OCI-LY3 (cell line): ENCODE results near the gene FGR.

Experiments
- CTCF ChIP-seq: fragments of 200-600, 300-600 bp; sonication (generic); IDR thresholded peaks from 2 replicates; pipeline ENCODE4 v1.5.1; 2014; ENCODE audit warnings: antibody characterized with exemption, low read length, low read depth
- EZH2phosphoT487 ChIP-seq: fragments of 200-600 bp; shearing (Covaris generic); IDR thresholded peaks from 2 replicates; pipeline ENCODE4 v1.6.1; 2018; ENCODE audit warnings: antibody characterized with exemption, mixed run types, low read depth

GRCh38 chr1:27633298-27633610 lies 1.7 kb downstream of the FGR start:
- TF ChIP-seq CTCF (no peak), EZH2phosphoT487 (no peak)
